HG03432 (cell line): Measurements from ENCODE around the gene ZDBF2.
"Not testable (repeated sequence)": the region's sequence is repeated elsewhere in the genome, so short reads cannot be mapped to it uniquely, and the experiment has no call there.

Experiments
- ATAC-seq: cut with Tn5 transposase; IDR thresholded peaks from one replicate; pipeline ENCODE4 v1.9.1; 2021; ENCODE audit warnings: mild to moderate bottlenecking, moderate library complexity; ENCODE audit not compliant: unreplicated experiment

Gene ZDBF2

GRCh38 chr2:206316141-206316540 is 41.7 kb downstream of the ZDBF2 start:
- no peak for ATAC-seq

GRCh38 chr2:206323033-206323432 is 48.6 kb downstream of the ZDBF2 start:
- ATAC-seq, result no peak

- ATAC-seq, result no peak
These were observed 49.0 kb downstream of the ZDBF2 start for GRCh38 chr2:206323486-206323885.

GRCh38 chr2:206324869-206325268 is 50.4 kb downstream of the ZDBF2 start:
- no peak for ATAC-seq

GRCh38 chr2:206328974-206329373 is 54.5 kb downstream of the ZDBF2 start:
- no peak for ATAC-seq

GRCh38 chr2:206336861-206337260 is 62.4 kb downstream of the ZDBF2 start:
- ATAC-seq, result no peak

- no peak for ATAC-seq
These were observed 63.5 kb downstream of the ZDBF2 start for GRCh38 chr2:206337956-206338355.

- no peak for ATAC-seq
These were observed 66.9 kb downstream of the ZDBF2 start for GRCh38 chr2:206341396-206341795.

GRCh38 chr2:206343144-206343543 is 68.7 kb downstream of the ZDBF2 start:
- ATAC-seq, result no peak

- ATAC-seq, result no peak
These were observed 69.4 kb downstream of the ZDBF2 start for GRCh38 chr2:206343816-206344215.

GRCh38 chr2:206345606-206346005 is 71.1 kb downstream of the ZDBF2 start:
- no peak for ATAC-seq

- ATAC-seq, result no peak
These were observed 74.9 kb downstream of the ZDBF2 start for GRCh38 chr2:206349375-206349774.

- ATAC-seq, result no peak
These were observed 78.1 kb downstream of the ZDBF2 start for GRCh38 chr2:206352571-206352970.

- peak; percentile 60 for ATAC-seq
These were observed 79.2 kb downstream of the ZDBF2 start for GRCh38 chr2:206353685-206354084.

- ATAC-seq, result peak; percentile 53
These were observed 79.7 kb downstream of the ZDBF2 start for GRCh38 chr2:206354129-206354528.

GRCh38 chr2:206356840-206357239 is 82.4 kb downstream of the ZDBF2 start:
- ATAC-seq, result not testable (repeated sequence)

GRCh38 chr2:206360840-206361239 is 86.4 kb downstream of the ZDBF2 start:
- not testable (repeated sequence) for ATAC-seq

- peak; percentile 94 for ATAC-seq
These were observed 87.1 kb downstream of the ZDBF2 start for GRCh38 chr2:206361407-206362045.
